Measurements from ENCODE around the gene CTNNBL1.

GRCh38 chr20:37841389-37841788 is 147.6 kb downstream of the CTNNBL1 start:
- TF ChIP-seq CTCF (IDR thresholded peaks at IDR 0.05) (no peak), POLR2A (IDR thresholded peaks at IDR 0.05) (no peak)
